Activated T-cell treated with anti-CD3 and anti-CD28 coated beads, Interleukin-2, amount 50 U/mL, for 48 hours (primary cell): ENCODE measurements around the gene MTERF2.

Source experiments
- DNase-seq, 2 experiments: peaks; one replicate each; pipeline ENCODE4 v3.0.0-alpha.2; 2020

The MTERF2 gene

DNA sequence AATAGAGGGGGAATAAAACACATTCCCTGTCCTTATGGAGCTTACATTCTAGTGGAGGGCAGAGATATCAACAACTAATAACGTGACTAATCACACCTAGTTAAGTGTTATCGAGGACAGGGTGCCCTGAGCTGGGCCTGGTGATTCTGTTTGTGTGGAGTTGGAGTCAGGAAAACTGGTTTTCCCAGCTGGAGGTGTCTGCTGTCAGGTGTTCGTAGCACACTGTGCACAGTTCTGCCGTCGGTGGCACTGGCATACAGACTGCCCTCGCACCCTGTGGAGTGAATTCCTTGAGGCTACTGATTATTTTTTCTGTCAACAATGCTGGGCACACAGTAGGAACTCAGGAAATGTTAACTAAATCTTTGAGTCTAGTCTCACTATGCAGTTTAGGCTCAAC is 900 bp upstream of the MTERF2 start:
- DNase-seq: no peak

DNA sequence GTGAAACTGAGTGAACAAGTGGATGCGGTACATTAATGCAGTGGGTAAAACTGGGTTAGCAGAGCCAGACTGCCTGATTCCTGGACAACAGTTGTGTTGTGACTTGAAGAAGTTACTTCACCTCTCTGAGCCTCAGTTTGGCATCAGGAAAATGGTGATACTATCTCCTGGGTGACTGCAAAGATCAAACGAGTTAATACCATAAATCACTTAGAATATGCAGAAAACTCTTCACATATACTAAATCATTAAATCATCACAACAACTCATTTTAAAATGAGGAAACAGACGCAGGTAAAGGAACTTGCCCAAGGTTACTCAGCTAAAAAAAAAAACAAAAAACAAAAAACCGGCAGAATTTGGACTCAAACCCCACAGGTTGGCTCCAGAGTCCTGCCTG is 811 bp downstream of the MTERF2 start:
- DNase-seq: no peak

DNA sequence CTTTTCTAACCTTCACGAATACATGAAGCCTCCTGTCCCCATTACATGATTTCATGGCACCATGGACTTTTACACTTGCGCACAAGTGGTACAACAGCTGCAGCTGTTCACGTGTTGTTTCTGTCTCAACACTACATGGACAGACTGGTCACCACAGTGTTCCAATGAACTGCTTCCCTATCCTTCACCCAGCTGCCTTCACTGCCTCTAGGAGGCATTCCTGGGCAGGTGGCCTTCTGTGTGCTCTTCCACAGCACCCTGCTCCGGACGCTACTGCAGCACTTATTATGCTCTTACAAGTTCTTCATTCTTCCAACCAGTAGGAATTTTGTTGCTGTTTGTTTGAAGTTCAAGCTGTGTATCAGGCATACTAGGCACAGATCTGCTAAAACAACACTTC is 1.5 kb downstream of the MTERF2 start:
- DNase-seq: no peak

DNA sequence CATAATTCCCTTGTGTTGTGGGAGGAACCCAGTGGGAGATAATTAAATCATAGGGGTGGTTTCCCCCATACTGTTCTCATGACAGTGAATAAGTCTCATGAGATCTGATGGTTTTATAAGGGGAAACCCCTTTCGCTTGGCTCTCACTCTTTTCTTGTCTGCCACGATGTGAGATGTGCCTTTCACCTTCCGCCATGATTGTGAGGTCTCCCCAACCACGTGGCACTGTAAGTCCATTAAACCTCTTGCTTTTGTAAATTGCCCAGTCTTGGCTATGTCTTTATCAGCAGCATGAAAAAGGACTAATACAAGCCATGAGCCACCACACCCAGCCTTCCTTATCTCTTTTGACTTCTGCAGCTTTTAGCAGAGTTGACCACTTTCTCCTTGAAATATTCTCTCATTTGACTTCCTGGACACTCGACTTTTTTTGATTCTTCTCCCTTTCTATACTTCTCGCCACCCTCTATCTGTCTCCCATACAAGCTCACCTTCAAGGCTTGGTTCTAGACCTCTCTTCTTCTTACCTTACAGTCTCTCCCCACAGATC is 2.3 kb downstream of the MTERF2 start:
- DNase-seq: no peak

DNA sequence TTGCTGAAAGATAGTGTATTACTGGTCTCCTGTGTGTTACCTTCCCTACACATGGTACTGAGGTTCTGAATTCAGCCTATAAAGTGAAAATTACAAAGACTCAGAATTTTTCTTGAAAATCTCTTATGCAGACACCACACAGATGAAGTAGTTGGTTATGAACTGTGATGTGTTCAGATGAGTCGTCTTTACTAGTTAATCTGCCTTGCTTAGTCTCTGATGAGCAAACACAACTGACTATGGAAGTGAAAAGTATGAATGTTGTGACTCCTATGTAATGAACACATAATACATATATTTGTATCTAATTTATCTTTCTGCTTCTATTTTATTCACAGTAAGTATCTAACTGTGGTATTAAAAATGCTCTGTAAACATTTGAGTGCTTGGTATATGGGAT is 4.7 kb downstream of the MTERF2 start:
- DNase-seq: no peak

DNA sequence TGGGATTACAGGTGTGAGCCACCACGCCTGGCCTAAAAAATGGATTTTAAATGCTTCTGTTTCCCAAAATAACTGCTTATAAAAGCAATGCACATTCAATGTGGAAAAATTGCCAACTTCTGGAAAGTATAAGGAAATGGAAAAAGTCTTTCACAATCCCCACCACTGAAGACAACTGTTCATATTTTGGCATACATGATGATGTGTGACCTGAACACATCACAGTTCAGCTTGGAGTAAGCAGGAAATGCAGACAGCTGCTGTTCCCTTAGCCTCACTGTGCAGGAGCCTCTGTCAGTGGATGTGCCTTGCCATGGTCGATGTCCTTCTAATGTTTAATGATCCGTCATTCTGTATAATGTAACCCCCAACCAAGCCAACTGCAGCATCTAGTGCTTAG is 5.2 kb downstream of the MTERF2 start:
- DNase-seq: no peak

DNA sequence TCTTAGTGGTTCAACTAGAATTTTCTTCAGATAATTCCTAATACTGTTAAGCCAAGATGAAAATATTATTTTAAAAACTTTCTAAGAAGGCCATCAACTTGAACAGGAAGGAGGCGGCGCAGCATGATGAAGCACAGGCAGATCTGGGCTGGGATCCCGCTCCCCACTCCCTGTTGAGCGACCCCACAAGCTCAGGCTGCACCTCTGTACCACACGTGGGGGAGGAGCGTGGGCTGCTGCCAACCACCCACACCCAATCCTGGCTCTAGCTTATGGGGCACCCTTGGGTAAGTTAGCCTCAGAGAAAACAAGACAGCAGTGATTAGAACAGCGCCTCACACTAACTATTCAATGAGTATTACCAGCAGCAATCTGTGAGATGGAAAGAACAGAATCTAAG is 6.0 kb downstream of the MTERF2 start:
- no peak for DNase-seq

DNA sequence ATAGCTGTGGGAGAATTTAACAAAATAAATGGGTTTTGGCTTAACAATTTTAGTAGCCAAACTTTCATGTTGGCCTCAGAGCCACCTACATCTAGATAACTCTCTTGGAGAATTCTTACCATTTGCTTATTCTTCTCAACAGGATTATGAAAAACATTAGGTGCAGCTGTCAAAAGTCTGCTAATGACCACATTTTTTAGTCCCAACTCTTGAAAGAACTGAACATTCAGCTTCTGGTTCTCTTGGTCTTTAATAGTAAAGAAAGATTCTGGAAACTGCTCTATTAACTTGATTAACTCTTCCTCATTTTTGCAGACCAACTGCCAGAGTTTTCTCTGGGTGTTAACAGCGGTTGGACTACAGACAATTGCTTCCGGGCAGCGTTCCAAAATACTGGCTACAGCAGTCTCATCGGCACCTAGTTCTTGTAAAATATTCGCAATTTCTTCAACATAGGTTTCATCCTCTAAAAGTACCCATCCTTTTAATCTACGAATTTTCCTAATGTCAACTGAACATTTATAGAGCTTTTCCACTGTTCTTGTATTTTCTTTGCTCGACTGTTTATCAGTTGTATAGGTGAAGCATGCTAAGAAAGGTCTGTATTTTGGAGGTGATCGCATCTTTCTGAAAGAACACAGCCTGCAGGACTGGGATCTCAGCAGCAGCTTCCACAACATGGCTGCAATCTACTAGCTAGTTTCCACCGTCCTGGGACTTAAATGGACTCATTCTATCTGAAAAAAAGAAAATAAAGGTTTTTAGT is 8.7 kb downstream of the MTERF2 start:
- no peak for DNase-seq

DNA sequence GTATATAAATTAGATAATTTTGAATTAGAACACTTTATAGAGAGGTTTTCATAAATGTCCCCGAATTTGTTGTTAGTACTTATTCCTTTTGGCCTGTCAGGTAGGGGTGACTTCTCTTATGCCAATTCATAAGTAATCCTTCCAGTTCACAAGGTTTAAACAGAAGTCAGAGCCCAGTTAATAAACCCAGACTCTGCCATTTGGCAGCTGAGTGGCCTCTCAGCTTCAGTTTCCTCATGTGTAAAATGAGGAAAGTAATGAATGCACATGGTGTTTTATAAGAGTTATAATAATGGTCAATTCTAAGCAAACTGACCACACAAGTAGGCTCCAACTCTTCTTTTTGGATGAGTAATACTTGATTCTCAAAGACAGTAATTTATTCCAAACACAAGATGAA is 10.3 kb downstream of the MTERF2 start:
- DNase-seq: no peak

DNA sequence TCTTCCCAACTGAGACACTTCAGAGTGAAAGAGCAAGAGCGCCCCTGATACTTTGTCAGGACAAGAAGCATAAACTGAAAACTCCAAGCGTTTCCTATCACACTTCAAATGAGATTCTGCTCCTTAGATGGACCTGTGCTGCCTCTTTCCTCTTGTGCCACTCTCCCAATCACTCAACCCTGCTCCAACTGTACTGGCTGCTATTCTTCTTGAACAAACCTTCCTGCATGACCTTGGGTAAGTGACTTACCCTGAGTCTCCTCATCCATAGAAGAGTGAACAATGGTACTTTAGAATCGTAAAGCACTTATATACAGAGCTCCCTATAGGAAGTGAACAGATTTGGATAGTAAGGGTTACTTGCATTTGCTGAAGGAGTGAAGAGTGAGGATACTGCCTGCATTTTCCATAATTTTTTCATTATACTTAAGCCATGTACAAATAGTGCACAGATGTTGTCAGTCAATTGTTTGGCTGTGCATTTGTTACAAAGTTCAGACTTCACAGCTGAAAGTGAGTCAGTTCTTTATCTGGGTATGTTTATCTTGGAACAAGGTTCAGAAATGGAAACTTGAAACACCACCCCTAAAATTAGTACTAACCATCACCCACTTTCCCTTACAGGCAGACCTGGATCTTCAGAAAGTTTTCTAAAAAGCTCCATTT is 10.8 kb downstream of the MTERF2 start:
- no peak for DNase-seq

DNA sequence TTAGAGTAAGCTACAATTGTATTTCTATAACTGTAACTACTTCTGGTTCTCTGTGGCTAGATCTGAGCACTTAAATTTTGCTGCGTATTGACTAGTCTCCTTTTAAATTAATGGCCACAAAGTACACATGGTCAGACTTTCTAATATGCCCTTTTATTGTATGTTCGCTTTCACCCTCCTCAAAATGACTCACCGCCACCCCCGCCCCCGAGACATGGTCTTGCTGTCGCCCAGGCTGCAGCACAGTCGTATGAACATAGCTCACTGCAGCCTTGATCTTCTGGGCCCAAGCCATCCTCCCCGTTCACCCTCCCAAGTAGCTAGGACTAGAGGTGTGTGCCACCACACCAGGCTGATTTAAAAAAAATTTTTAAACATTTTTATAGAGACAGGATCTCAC is 11.8 kb downstream of the MTERF2 start:
- no peak for DNase-seq

DNA sequence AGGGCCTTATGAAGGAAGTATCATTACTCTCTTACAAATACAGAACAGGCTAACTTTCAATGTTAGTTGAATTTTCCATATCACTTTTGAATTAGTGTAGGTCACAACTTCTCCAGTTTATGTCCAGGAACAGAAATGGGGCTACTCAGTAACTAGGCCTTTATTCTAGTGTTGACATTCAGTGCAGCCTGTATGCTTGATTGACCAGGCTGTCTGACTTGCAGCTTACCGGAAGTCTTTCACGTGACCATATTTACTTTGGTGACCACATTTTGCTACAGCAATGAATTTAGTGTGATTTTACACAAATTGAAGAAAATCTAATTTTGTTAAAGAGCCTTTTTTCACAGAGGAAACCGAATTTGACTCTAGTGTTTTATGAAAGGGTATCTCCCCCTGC is 12.4 kb downstream of the MTERF2 start:
- DNase-seq: no peak

DNA sequence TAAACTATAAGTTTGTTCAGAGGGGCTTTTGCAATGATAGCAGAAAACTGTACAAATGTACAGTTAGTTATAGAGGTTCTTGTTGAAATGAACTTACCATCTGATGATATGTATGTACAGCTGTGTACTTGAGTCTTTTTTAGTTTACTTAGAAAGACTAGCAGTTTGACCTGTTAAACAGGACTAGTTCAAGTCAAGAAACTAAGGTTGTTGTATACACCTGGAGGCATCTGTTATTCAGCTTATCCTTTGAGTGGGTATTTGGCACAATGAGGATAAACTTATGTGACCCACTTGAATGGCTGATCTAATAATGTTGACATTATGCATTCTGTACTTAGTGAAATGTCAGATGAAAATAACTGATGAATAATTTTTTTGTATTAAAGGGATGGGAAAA is 13.4 kb downstream of the MTERF2 start:
- no peak for DNase-seq

DNA sequence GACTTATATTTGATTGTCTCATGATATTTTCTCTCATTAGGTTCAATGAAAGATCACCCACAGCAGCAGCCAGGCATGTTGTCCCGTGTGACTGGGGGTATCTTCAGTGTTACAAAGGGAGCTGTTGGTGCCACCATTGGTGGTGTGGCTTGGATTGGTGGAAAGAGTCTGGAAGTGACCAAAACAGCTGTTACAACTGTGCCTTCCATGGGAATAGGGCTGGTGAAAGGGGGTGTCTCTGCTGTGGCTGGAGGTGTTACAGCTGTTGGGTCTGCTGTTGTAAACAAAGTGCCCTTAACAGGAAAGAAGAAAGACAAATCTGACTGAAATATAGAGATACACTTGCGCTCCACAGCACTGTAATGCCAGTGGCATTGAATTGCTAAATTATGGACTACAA is 15.9 kb downstream of the MTERF2 start:
- no peak for DNase-seq

DNA sequence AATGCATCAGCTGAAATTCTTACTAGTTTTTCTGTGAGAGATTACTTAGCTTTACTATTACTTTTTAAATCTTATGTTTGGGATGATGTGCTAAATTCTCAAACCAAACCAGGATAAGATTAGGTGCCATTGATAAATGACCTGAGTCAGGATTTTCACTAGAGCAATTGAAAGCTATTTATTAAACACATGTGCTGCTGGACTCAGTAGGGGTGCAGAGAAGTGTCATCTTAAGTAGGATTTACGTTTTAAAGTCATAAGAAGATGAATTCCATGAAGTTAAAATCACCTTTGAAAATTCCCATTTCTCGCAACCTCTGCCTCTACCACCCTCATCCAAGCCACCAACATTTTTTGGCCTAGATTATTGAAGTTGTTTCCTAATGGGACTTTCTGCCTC is 22.4 kb downstream of the MTERF2 start:
- DNase-seq: no peak

DNA sequence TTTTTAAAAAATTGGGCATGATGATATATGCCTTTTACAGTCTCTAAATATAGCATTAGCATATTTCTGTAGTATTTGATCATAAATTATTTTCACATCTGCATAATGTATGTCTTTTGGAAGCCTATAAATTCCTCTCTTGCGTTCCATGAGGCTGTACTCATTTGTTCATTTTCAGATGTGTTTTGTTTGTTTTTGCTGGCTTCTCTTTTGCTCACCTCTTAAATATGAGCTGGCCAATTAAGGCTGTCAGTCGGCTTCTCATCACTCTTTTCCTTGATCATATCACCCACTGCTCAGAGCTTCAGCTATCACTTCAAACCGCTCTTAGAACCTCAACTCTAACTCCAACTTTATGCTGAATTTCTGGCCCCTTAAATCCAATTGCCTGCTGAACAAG is 24.7 kb downstream of the MTERF2 start:
- DNase-seq: no peak

DNA sequence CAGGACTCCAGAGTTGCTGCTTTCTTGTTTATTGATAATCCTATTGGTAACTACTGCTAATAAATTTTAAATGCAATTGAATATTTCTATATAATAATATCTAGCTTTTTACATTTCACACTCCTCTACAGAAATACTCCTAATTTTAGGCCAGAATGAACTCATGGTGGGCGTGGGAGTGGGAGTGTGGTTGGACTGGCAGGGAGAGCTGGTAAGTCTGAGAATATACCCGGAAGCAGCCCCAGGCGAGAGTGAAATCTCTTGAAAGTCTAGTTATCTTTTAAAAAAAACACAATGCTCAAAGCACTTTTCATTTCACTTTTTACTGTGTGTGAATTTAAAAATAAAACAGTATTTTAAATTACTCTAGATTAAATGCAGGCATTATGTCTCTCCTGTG is 26.5 kb downstream of the MTERF2 start:
- DNase-seq: no peak

DNA sequence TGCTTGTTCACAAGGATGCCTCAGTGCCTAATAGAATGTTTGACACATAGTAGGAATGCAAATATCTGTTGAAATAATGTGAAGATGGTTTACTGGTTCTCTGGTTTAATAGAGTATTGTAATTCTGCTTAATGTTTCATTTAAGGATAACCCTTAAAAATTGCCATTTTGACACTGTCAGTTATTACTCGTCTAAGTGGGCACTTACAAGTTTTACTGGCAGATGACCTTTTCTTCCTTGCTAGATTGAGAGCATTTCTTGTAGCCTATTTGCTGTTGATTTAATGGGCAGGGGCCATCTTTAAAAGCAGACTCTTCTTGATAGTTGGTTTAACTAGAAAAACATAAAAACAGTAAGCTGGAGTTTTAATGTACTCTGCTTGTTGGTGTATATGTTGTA is 29.4 kb downstream of the MTERF2 start:
- DNase-seq: no peak

DNA sequence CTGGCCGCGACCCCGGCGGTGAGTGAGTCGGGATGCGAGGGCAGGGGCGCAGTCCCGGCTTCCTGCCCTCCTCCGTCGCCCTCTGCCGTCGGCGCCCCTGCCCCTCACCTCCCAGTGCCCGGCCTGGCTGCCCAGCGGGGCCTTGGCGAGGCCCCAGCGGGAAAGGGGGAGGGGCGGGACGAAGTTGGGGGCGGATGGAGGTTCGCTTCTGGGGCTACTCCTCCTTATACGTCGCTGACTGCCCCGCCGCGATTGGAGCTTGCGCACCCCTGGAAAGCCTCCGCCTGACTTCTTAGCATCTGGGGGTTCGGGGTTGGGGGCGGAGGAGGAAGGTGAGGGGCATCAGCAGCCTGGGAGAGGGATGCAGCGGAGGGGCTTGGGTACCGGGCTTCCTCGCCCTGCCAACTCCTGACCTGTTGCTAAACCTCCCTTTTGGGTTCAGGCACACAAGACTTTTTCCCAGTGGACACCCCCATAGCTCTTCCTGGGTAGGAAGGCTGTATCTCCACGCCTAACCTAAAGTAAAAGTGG is 30.8 kb downstream of the MTERF2 start:
- DNase-seq: peak in 1 of 2 experiments; percentile 73

DNA sequence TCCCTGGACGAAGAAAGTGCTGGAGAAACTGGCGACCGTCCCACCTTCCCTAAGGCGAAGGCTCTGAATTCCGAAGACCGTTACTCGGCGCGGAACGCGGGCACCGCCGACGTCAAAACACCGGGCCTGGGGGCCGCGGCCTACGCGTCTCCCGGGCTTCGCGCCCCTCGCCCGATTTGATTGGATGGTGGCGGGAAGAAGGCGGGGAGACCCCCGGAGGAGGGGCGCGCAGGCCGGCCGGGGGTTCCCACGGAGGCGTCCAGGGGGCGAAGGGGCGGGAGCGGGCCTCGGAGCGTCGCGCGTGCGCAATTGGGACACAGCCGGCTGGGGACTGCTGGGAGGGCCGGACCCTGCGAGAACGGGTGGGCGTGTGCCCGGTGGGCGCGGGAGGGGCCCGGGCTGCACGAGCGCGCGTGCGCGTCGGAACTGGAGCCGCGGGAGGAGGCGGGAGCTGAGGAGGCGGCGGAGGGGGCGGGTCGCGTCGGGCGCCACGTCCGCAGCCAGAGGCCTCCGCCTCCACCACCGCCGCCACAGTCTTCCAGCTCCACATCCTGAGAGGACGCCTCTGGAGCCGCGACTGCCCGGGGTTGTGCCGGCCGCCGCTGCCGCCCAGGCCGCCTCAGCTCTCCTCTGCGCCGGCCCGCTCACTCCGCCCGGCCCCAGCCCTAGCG is 31.4 kb downstream of the MTERF2 start, which contains the start of gene TMEM263:
Gene TMEM263, plus strand, starts transcription at position 531 of the 671 bp plus-strand sequence. CDS start 11,210 bp downstream, outside the sequence.
- peak; percentile 89 to 93 for DNase-seq

DNA sequence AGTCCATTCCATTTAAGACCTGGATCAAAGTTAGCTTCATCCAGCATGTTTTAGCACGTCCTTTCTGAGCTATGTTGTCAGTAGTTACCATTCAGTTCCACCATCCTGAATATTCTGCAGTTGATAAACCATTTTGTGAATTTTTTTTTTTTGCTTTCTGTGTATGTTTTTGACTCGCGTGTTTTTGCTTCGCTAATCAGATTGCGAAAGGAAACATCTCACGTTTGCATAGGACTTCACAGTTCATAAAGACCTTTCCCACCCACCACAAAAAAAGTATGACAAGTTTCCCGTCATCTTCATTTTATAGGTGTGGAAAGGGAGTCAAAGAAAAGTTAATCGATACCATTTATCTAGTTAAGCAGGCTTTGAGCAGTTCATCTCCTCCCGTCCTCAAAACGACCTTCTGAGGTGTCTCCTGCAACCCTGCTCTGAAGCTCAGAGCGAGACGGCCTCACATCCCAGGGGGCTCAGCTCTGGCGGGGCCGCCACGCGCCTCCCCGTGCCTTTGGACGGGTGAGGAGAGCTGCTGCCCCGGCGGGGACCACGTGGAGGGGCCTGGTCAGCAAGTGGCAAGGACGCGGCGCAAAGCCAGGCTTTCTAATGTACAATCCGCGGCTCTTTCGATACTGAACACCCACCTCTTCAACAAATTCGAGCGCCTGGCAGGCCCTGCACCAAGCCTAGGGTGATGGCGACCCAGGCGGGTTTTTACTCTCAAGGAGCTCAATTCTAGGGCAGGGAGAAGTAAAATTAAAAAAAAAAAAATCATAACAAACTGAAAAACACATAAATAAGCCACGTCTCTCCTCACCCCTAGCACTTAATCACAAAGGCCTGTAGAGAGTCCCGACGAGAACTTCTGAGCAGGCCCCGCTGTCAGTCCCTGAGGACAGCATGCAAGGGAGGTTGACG is 32.2 kb downstream of the MTERF2 start:
- peak in 1 of 2 experiments; percentile 35 for DNase-seq
